GM21619 (cell line): Measurements from ENCODE around the gene TMEM134.
"Not testable (repeated sequence)": the region's sequence is repeated elsewhere in the genome, so short reads cannot be mapped to it uniquely, and the experiment has no call there.

Experiments
- ATAC-seq: cut with Tn5 transposase; IDR thresholded peaks from one replicate; pipeline ENCODE4 v1.9.1; 2021; ENCODE audit not compliant: unreplicated experiment

TMEM134 gene

DNA sequence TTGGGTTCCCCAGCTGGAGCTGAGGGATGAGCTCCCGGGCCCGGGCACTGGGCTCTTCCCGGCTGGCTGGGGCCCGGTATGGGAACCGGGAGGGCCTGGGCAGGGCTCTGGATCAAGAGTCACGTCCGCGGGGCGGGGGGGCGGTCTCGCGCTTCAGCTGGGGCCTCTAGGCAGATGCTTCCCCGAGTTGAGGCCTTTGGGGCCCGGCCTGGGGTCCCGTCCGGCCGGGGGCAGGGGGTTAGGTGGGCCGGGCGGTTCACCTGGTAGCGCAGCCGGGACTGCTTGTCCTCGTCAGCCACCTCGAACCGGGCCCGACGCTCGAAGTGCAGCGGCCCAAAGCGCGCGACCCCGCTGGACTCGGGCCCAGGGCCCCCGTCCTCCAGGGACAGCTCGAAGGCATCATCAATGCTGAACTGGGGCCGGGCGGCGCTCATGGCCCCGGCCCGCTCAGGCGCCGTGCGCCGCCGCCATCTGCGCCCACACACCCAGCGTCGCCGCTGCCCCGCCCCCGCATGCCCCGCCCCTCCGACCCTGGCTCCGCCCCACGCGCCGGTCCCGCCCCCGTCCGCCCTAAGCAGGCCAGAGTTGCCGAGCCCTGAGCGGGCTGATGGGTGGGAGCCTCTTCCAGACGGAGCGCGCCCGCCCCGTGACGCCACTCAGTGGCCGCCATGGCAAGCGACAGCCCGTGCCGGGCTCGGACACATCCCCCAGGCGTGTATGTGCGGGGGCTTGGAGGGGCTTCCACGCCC is at the start of gene TMEM134:
TMEM134 (minus strand) TSS at position 493 of the 749 bp plus-strand sequence; CDS start at position 434, 59 bp downstream.
- peak; percentile 62 for ATAC-seq

DNA sequence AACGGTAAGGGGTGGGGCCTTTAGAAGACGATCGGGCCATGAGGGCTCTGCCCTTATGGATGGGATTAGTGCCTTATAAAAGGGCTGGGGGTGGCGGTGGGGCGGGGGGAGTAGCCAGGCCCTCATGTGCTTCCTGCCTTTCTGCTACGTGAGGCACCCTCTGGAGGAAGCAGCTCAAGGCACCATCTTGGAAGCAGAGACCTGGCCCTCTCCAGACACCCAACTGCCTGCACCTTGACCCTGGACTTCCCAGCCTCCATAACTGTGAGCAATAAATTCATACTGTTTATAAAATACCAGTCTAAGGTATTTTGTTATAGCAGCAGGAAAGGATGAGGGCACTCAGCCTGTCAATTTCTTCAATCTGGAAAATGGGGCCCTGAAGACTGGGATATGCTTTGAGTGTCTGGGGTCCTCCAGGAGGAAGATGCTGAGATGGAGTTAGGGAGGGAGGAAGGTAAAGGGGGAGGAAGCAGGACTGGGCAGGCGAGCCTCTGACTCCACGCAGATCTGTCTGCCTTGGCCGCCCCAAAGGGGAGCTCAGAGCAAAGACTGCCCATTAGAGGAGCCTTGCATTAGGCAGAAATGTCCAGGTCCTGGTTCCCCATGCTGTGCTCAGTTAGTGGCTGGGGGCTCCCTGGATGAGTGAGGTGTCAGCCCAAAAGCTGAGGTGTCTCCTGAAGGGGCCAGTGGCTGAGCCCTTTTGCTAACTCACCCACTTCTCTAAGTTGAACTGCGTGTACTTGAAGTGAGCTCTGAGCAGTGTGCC is 48.9 kb upstream of the TMEM134 start:
- ATAC-seq: no peak

DNA sequence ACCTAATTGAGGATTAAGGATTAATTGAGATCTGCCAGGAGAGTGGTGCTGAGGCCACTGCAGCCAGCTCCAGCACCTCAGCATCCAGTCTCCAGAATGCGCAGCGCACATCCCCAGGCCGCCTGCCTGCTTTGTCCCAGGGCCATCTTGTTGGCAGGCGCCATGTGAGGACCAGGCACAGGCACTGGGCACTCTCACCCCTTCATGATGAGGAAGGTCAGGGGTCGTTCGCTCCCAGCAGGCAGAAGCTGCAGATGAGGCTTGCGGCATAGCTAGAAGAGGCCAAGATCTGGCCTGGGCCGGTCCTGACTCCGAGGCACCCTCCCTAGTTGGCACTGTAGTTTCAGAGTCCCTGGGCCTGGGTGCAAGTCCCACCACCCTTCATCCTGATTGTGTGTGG is 47.8 kb upstream of the TMEM134 start:
- no peak for ATAC-seq

DNA sequence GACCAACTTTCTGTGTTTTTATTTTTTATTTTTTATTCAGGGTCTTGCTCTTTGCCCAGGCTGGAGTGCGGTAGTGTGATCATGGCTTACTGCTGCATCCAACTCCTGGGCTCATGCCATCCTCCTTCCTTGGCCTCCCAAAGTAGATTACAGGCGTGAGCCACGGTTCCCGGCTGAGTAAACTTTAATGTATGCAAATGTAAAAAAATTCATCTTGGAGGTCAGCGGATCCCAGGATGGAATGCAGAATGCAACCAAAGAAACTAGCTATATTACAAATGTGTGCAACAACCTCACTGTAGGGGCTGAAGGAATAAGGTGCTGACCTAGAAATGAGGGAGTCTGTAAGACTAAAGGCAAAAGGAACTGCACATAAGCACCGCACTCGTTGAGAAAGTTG is 45.1 kb upstream of the TMEM134 start:
- ATAC-seq: no peak

GRCh38 chr11:67511558-67511957 is 42.5 kb upstream of the TMEM134 start:
- ATAC-seq: not testable (repeated sequence)

DNA sequence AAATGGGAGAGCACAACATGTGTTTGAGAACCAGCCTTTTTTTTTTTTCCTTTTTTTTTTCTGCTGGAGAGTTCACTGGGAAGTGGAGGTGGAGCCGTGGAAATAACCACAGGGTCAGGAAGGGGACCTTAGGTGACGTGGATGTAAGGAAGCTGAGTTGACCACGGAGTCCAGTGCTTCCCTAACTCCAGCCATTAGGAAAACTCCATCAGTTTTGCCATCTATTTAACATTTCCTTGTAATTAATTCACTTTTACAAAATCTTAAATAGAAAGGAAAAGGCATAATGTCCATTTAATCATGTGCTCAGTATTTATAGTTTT is 40.9 kb upstream of the TMEM134 start:
- no peak for ATAC-seq

DNA sequence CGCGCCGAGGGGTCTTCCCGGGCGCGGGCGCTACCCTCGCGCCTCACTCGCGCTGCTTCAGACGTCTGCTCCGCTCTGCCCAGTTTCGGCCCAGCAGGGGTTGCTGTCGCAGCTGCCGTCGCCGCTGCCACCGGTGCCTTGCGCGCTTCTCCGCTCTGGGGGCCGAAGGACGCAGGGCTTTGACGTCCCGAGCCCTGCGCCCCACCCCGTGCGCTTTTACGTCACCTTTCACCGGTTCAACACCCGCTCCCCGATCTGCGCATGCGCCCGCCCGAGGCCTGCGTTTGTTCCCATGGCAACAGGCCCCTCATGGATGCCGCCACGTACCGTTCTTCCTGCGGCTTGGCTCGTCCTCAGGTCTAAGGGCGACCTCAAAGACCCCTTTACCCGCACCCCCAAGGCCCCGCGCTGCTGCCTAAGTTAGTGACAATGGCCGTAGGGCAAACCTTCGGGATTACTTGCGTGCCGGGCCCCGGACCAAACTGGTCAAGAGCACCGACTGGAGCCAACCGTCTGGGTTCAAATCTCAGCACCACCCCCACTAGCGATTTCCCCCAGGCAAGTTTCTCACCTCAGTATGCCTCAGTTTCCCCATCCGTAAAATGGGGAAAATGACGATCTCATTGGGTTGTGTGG is 39.6 kb upstream of the TMEM134 start:
- ATAC-seq: peak; percentile 31

GRCh38 chr11:67507864-67508485 is 38.9 kb upstream of the TMEM134 start, which contains the start of gene CDK2AP2:
TSS of gene CDK2AP2 (minus strand) at chr11:67508162. CDS start at chr11:67508082, 80 bp downstream.
- peak; percentile 59 for ATAC-seq

DNA sequence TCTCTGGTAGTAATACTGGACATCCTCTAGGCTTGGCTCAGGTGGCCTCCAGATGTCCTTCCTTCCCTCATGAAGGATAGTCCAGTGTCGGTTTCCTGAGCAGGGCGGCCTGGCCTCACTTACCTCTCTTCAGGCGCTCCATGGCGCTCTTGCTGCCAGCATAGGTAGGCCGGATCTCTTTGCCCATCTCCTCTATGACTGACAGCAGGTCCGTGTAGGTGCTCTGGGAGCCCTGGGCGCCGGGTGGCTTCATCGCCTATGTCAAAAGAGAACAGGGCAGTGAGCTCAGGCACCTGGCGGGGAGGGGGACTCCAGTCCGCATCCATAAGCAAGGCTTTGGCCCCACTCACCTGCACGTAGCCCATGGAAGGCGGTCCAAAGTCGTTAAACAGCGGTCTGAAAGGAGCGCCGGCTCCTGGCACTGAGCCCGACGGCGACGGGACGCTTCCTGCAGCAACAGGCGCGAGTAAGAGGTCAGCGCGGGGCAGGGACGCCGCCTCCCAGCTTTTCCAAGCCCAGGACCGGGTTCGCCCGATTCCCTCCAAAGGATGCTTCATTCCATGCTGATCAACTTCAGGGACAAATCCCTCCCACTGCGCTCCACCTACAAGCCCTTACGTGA is 38.3 kb upstream of the TMEM134 start:
- no peak for ATAC-seq

GRCh38 chr11:67506426-67507051 is 37.5 kb upstream of the TMEM134 start:
- no peak for ATAC-seq

DNA sequence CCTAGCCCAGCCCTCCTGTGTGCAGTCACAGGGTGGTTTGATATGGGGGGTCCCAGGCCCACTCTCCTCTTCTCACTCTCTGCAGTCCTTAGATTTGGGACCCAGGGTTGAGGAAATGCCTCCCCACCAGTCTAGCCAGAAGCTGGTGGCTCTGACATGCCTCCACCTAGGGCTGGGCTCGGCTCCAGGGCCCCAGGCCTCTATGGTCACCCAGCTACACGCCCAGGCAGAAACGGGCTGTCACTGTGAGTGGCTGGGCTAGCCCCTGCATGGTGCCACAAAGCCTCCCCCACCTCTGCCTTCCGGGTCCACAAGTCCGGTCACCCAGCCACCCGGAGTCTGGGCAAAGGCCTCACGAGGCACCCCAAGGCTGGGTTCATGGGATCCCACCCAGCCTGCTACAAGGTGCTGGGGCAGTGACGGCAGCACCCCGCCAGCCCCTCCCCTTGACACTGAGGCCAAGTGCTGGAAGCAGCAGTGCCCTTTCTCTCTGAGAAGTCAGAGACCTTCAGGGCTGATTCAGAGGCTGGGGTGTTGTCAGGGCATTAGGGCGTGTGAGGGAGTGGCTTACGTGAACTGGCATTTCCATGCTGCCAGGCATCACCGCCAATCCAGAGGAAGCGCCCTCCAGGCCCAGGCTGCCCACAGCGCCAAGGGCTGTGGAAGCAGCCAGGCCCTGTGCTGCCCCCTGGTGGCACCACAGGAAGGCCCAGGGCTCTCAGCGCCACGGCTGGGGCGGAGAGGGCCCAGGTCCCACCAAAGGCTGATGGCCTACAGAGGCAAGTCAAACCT is 36.8 kb upstream of the TMEM134 start:
- no peak for ATAC-seq

GRCh38 chr11:67504950-67505581 is 36.0 kb upstream of the TMEM134 start, which contains the start of gene PITPNM1:
TSS of gene PITPNM1 (minus strand) at chr11:67505363. CDS start at chr11:67504180, 1,183 bp downstream.
- ATAC-seq: no peak

GRCh38 chr11:67504005-67504949 is 35.2 kb upstream of the TMEM134 start:
- ATAC-seq: no peak

DNA sequence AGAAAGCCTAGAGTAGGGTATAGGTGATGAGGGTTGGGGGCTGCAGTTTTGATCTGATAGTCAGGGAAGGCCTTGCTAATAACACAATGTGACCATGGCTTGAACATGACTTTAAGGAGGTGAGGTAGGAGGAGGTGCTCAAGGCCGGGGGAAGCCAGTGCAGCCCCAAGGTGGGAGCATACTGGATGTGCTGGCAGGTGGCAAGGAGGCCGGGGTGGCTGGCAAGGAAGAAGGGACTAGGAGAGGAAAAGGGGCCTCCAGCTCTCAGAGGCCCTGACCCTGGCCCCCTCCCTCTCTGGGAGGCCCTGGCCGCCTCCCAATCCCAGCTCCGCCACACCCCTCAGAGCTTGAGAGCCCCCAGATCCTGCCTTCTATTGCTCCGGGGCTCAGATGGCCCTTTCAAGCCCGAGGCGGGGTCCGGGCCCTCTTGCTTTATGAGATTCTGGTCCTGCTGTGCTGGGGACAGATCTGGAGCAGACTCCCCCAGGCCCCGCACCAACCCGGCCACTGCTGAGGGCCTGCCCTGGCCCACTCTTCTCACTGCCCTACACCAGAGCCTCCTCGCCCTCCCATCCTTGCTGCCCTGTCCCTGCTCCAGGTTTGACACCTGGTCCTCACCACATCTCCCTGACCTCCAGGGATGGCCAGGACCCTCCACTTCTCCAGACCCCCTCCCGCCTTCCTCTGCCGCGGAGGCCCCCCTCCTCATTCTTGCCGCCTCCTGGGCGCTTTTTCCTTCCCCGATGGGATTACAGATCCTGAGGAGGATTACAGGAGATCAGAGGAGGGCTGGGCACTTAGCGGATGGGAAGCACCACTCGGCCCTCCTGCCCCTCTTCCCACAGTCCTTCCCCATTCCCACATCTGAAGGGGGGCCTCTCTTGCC is 34.3 kb upstream of the TMEM134 start:
- ATAC-seq: no peak

- no peak for ATAC-seq
Observed at GRCh38 chr11:67502328-67502979, 33.4 kb upstream of the TMEM134 start.

DNA sequence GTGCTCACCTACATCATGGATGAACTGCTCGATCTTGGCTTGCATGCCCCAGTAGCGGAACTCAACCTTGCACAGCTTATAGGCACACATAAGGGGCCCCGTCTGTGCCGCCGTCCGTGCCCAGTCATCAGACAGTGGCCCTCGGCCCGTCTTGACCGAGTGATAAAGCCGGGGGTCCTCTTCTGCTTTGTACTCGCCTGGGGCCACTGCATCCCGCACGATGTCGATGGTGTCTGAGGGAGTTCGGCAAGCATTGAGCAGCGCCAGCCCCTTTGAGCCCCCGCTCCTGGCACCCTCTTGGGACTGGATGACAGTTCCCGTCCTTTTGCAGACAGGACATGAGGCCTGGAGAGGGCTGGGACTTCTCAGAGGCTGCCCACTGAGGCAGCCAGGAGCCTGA is 32.8 kb upstream of the TMEM134 start:
- no peak for ATAC-seq
